ENCODE measurements around the gene MCOLN3.

DNA sequence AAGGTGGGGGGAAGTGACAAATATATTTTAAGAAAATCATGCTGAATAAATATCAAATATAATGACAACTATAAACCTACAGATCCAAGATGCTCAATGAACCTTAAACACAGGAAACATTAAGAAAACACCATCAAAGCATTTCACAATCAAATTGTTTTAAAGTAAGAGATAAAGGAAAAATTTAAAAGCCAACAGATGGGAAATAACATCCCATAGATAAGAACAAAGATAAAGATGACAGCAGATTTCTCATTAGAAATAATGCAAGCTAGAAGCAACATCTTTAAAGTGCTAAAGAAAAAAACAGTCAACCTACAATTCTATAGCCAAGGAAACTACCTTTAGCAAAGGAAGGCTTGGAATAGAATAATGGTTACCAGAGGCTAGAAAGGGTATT lies 17.8 kb downstream of the MCOLN3 start:
- TF ChIP-seq, protein P1, sequence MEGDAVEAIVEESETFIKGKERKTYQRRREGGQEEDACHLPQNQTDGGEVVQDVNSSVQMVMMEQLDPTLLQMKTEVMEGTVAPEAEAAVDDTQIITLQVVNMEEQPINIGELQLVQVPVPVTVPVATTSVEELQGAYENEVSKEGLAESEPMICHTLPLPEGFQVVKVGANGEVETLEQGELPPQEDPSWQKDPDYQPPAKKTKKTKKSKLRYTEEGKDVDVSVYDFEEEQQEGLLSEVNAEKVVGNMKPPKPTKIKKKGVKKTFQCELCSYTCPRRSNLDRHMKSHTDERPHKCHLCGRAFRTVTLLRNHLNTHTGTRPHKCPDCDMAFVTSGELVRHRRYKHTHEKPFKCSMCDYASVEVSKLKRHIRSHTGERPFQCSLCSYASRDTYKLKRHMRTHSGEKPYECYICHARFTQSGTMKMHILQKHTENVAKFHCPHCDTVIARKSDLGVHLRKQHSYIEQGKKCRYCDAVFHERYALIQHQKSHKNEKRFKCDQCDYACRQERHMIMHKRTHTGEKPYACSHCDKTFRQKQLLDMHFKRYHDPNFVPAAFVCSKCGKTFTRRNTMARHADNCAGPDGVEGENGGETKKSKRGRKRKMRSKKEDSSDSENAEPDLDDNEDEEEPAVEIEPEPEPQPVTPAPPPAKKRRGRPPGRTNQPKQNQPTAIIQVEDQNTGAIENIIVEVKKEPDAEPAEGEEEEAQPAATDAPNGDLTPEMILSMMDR (IDR thresholded peaks at IDR 0.05), result no peak
- TF ChIP-seq POLR2A (IDR thresholded peaks at IDR 0.05), result no peak
